Neural progenitor cell (in vitro differentiated cells): Measurements from ENCODE around the gene KCNK7.
A peak's percentile ranks its signal among the peaks of the same experiment; 100 is the strongest.

Experiments
- EZH2 ChIP-seq: fragments of 200-600 bp; sonication (generic); IDR thresholded peaks from 2 replicates; pipeline ENCODE4 v1.6.1; 2017; ENCODE audit warnings: antibody characterized with exemption, mild to moderate bottlenecking, moderate library complexity
- EZH2phosphoT487 ChIP-seq: fragments of 200-600 bp; sonication (generic); IDR thresholded peaks from 2 replicates; pipeline ENCODE4 v1.6.1; 2017; ENCODE audit warnings: antibody characterized with exemption
- TF ChIP-seq, protein P1 (sequence below): fragments of 200-600 bp; sonication (generic); IDR thresholded peaks from 2 replicates; pipeline ENCODE4 v1.5.1; 2017; ENCODE audit warnings: antibody characterized with exemption, mild to moderate bottlenecking

DNA sequence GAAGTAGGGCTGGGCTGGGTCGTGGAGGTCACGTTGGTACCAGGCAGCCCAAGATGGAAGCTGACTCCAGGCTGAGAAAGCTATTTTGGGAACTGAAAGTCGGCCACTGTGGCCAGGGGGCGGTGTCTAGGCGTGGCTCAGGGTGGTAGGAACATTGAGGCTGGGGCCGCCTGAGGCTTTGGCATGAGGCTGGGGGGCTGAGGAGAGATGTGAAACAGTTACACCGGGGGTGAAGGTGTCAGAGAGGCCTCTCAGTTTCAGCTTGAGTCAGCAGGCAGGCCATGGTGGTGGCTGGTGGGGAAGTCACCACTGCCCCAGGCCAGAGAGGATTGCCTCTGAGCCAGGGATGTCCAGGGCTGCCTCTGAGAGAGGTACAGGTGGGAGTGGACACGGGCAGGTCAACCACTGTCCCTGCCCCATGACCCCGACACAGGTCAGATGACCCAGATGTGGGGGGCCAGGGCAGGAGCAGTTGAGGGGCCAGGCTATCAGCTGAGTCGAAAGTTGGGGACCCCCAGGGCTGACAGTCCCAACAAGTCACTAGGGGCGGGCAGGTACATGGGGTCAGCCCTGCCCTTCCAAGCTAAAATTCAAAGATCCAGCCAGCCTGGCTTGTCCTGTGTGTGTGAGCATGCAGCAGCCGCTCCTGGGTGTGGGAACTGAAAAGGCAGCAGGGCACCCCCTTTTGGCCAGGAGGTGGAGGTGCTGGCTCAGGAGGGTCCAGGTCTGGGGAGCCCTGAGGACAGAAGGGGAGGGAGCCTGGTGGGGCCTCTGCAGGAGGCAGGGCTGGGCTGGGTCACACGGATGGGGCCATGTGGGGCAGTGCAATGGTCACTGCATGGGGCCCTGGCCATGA is 7.2 kb downstream of the KCNK7 start:
- TF ChIP-seq, protein P1, sequence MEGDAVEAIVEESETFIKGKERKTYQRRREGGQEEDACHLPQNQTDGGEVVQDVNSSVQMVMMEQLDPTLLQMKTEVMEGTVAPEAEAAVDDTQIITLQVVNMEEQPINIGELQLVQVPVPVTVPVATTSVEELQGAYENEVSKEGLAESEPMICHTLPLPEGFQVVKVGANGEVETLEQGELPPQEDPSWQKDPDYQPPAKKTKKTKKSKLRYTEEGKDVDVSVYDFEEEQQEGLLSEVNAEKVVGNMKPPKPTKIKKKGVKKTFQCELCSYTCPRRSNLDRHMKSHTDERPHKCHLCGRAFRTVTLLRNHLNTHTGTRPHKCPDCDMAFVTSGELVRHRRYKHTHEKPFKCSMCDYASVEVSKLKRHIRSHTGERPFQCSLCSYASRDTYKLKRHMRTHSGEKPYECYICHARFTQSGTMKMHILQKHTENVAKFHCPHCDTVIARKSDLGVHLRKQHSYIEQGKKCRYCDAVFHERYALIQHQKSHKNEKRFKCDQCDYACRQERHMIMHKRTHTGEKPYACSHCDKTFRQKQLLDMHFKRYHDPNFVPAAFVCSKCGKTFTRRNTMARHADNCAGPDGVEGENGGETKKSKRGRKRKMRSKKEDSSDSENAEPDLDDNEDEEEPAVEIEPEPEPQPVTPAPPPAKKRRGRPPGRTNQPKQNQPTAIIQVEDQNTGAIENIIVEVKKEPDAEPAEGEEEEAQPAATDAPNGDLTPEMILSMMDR: peak; percentile 62
- TF ChIP-seq EZH2phosphoT487 (no peak), EZH2 (no peak)
